ENCODE results near the gene TSHZ3.

DNA sequence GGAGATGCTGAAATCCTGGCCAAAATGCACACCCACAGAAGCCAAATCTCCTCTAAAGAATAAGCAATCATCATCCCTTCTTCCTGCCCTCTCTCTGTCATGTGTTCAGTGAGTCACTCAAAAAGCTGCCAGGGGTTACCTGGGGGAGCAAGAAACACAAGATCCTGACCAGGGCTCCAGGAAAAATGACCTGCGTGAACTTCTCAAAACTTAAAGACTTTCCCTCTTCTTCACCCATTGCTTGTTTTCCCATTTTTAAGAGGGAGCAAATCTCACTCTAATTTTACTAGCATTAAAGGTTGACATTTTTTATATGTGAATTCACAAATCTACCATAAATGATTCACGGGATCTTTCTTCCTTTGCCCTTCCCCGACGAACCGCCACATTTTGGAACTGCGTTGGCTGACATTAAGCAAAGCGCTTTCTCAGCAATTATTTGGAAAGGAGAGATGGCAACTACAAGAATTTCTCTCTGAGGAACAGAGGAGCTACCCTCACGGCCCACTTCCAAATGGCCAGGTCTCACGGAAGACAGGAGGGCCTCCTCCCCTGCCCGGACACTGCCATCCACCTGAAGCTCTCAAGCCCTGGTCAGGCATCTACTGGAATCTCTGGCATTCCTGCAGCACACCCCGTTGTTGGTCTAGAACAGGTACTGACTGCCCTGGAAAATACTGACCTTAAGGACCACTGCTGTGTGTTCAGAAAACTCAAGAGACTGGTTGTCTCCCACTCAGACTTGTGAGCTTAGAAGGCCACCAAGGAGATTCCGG, 14.2 kb downstream of the TSHZ3 start:
- TF ChIP-seq POLR2A (IDR thresholded peaks at IDR 0.05) (no peak), CTCF (IDR thresholded peaks at IDR 0.05) (no peak)

Measured in esophagus squamous epithelium (tissue), 4 donors.